ENCODE data around the gene SASH3.

SASH3 gene

DNA sequence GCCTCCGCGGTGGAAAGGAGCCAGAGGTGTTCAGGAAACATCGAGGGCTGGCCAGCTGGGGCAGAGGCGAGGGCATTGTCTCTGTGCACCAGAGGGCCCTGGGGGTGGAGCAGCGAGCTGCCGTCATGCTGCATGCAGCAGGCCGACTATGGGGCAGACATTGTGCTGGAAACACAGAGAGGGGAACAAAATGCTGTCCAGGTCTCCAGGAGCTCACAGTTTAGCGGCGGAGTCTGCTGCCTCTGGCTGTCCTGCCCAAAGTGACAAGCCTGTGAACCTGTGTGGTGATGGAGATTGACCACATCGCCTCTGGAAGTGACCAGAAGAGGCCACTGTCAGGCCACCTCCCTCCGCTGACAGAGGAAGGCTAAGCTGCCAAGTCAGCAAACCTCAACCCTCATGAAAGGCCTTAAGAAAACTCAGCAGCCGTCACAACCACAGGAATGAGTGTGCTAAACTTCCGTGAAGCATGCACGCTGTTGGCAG is 20.1 kb upstream of the SASH3 start:
- peak in 2 of 3 donors; percentile 42 to 45 for DNase-seq (ENCODE audit: low read depth in 3 of 3)

GRCh38 chrX:129760155-129760554 is 19.6 kb upstream of the SASH3 start:
- no peak for DNase-seq (ENCODE audit: low read depth in 3 of 3)

- DNase-seq (ENCODE audit: low read depth in 3 of 3) = no peak
Measured at GRCh38 chrX:129760981-129761380, 18.8 kb upstream of the SASH3 start.

- DNase-seq (ENCODE audit: low read depth in 3 of 3) = no peak
Measured at GRCh38 chrX:129761596-129761995, 18.2 kb upstream of the SASH3 start.

DNA sequence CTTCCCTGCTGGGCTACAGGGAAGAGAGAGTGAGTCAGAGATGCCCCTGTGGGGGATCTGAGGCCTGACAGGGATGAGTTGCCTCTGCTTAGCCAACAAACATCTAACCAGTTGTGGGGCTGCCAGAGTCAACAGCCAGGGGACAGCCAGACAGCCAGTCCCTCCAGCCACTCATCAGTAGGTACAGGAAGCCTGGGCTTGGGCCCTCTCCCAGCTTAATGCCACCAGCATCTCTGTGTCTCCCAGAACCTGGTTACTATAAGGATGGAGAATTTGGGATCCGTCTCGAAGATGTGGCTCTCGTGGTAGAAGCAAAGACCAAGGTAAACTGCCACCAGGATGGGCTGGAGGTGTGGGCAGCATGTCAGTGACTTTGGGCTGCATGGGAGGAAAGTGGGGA is 17.3 kb upstream of the SASH3 start:
- DNase-seq (ENCODE audit: low read depth in 3 of 3) = no peak

DNA sequence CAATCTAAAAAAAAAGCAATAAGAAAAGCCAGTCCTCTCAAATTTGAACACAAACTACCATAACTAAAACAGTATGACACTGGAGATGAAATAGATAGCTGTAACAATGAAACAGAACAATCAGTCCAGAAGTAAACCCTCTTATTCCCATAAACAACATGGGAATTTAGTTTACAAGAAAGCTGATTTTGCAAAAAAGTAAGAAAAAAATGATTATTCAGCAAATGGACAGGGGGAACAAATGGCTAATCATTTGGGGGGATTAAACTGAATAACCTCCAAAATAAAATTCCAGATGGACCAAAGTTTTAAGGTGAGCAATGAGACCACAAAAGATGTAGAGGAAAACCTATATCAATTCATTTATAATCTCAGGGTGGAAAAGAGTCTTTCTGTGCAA is 16.1 kb upstream of the SASH3 start:
- DNase-seq (ENCODE audit: low read depth in 3 of 3) = no peak

- no peak for DNase-seq (ENCODE audit: low read depth in 3 of 3)
Measured at GRCh38 chrX:129768186-129768585, 11.6 kb upstream of the SASH3 start.

DNA sequence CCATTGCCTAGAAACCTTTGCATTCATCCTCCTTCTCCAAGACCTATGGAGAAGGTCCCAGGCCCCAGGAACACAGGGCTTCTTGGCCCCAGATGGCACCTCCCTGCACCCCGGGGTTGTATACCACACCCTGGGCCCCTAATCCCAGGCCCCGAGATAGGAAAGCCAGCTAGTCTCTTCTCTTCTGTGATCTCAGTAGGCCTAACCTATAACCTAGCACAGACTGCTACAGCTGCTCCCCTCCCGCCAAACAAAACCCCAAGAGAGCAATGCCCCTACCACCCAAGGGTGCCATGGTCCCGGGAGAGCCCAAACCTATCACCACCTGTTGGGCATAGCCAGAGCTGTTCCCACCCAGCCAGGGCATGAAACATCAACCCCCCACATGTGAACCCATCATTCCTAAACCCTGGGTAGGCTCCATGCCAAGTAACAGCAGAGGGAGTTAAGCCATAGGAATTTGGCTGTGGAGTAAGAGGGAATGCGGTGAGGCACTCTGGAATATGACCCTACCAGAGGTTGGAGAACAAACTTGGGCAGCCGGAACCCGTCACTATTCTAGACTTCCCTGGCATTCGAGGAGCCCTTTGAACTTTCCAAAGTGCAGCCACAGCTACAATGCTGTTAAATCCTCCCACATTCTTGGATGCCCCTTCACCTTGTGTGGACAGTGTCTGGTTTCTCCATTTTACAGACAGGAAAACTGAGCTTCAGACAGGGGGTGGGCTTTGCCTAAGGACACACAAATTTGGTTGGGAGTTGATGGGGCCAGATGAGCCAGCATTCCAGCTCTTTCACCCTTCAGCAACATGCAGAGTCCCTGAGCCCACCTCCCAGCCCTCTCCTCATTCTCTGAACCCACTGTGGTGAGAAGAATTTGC is 10.9 kb upstream of the SASH3 start:
- no peak for DNase-seq (ENCODE audit: low read depth in 3 of 3)

- DNase-seq (ENCODE audit: low read depth in 3 of 3) = peak in 2 of 3 donors; percentile 59 to 61
Measured at GRCh38 chrX:129769467-129770154, 10.1 kb upstream of the SASH3 start.

GRCh38 chrX:129771266-129771995 is 8.3 kb upstream of the SASH3 start:
- DNase-seq (ENCODE audit: low read depth in 3 of 3) = no peak

DNA sequence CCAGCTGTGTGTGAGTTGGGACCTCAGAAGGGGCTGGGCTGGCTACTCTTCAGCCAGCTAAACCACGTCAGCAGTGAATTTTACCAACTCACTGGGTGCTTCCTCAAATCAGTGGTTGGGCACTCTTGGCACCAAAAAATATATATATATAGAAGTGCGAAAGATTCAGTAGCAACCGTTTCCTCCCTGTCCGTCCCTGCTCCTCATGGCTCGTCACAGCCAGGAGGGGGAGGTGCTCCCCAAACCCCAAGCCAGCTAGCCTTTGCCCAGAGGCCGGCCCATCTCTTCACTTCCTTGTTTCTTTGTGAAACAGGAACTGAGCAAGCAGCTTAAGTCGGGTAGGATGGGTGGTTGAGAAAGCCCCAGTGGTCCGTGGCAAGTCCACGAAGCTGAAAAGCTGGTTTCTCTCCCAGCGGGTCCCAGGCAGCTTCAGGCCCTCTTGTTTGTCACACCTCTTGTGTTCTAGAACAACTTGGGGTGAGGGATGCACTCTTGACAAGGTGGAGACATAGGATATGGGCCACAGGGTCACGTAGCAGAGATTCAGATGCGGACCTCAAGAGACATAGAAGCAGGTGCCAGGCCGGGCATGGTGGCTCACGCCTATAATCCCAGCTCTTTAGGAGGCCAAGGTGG is 6.8 kb upstream of the SASH3 start:
- DNase-seq (ENCODE audit: low read depth in 3 of 3) = no peak

- no peak for DNase-seq (ENCODE audit: low read depth in 3 of 3)
Measured at GRCh38 chrX:129773649-129774458, 5.9 kb upstream of the SASH3 start.

- DNase-seq (ENCODE audit: low read depth in 3 of 3) = peak in 2 of 3 donors; percentile 51 to 52
Measured at GRCh38 chrX:129777218-129778030, 2.3 kb upstream of the SASH3 start.

DNA sequence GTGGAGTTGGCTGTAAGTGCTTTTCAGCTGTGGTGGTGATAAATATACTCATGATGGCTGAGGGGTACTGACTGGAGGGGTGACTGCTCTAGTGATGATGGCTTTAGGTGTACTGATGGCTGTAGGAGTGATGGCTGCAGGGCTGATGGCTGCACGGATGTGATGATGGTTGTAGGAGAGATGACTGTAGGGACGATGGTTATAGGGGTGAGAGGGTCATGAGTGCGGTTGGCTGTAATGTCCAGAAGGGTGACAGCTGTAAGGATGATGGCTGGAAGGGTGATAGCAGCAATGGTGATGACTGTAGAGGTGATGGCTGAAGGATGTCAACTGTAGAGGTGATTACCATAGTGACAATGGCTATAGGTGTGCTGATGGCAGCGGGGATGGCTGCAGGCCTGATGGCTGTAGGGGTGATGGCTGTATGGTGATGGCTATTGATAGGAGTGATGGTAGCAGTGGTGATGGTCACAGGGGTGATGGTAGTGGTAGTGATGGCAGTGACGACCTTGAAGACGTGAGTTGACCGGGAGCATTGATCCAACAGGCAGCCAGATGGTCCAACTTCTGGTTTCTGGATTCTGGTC is 570 bp upstream of the SASH3 start:
- DNase-seq (ENCODE audit: low read depth in 3 of 3) = no peak

- no peak for DNase-seq (ENCODE audit: low read depth in 3 of 3)
Measured at GRCh38 chrX:129780441-129781105, 824 bp downstream of the SASH3 start.

DNA sequence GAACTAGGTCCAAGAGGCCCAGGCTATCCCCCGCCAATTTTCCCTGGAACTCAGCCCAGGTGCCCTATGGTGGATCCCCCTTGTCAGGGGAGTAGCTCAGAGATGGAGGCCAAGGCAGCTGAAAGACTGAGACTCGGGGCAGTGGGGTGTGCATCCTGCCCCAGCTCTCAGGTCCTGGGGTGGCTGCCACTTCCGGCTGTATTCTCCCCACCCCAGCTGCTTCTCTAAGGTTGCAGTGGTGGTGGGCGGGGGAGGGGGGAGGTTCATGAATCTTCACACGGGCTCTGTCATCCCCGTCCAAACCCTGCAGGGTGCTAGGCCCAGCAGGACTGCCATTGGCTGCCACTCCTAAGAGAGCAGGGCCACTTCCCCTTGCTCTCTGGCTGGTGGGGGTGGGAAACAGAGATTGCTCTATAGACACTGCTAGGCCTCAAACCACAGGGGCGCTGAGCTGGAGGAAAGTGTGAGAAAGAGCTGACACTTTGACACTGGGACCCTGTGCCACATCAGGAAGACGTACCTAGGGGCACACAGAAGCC is 1.5 kb downstream of the SASH3 start:
- peak; percentile 57 to 81 (median 68) for DNase-seq (ENCODE audit: low read depth in 3 of 3)

DNA sequence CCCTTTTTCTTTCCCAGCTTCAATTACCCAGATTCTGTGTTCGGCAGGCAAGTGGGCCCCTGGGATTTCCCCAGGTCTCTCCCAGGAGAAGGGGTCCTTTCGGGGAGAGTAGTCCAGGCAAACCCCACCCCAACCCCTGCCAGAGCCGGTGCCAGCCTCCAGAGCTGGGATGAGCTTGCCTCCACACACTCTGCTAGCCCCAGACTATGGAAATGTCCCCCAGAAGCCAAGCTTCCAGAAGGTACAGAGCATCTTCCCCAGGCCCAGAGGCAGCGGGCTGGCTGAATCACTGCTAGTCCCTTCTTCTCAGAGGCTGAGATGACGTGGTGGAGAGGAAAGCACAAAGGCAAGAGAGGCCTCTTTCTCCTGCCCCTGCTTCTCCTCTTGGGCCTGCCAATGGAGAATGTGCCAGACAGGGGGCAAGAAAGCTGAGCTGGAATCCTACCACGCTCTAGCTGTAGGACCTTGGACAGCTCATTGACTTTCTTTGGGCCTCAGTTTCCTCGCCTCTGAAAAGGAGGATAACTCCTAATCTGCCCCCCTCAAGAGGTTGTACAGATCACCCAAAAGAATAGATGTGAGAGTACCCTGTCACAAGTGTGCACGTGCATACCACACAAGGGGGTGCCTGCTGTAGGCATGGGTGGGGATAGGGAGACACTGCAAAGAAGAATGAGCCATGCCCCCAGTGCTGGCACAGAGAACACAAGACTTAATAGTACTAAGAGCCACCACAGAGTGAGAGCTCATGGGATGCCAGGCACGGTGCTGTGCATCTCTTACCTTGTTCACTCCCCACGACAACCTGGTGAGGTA is 2.1 kb downstream of the SASH3 start:
- DNase-seq (ENCODE audit: low read depth in 3 of 3) = no peak

DNA sequence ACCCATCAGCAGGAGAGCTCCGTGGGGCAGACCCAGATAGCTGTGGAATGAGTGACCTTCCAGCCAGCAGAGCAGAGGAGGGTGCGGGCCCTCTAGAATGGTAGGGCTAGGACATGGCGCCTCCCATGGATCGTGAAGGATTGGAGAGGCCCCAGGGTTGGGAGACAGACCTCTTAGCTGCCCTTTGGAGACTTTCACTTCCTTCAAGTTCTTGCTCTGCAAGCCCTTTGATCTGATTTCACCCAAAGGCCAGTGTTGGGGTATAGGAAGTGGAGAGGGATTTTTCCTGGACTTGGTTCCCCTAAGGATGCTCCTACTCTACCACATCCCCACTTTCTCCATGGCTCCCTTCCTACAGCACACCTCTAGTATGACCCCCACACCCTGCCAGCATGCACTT is 3.0 kb downstream of the SASH3 start:
- DNase-seq (ENCODE audit: low read depth in 3 of 3) = no peak

Measured in stimulated activated CD4-positive, alpha-beta T cell treated with anti-CD3 and anti-CD28 coated beads, TNF-alpha, amount 100 ng/mL, for 48 hours (primary cell).